GM13976 (cell line): ENCODE measurements around the gene ANKIB1.

Source experiments
- DNase-seq: peaks from one replicate; pipeline ENCODE4 v3.0.0; 2012; ENCODE audit warnings: low spot score
- CTCF ChIP-seq: IDR thresholded peaks from 2 replicates; pipeline ENCODE4 v1.5.1; 2012; ENCODE audit warnings: borderline replicate concordance, mild to moderate bottlenecking; ENCODE audit not compliant: insufficient read depth; ENCODE audit errors: extremely low read depth, missing control alignments, control extremely low read depth
- in situ Hi-C: fragments of 300-500 bp; cut with MboI; formaldehyde crosslinking; loops from one replicate; pipeline ENCODE4 v1.12.0; 2022; ENCODE audit warnings: low sequenced_read_pairs, mixed read lengths, inconsistent platforms; ENCODE audit not compliant: unreplicated experiment

Gene ANKIB1

GRCh38 chr7:92415225-92415624 is 169.5 kb downstream of the ANKIB1 start:
- DNase-seq: no peak
- no peak for TF ChIP-seq CTCF
- in situ Hi-C loops: no loop called here

GRCh38 chr7:92417913-92418312 is 172.1 kb downstream of the ANKIB1 start:
- in situ Hi-C loops: no loop called here
- no peak for DNase-seq
- no peak for TF ChIP-seq CTCF

- DNase-seq: no peak
- TF ChIP-seq CTCF: no peak
- in situ Hi-C loops: no loop called here
These were observed 176.1 kb downstream of the ANKIB1 start for GRCh38 chr7:92421676-92422435.

- no peak for DNase-seq
- in situ Hi-C loops: no loop called here
- TF ChIP-seq CTCF: no peak
These were observed 177.2 kb downstream of the ANKIB1 start for GRCh38 chr7:92422926-92423325.

GRCh38 chr7:92423710-92424131 is 177.9 kb downstream of the ANKIB1 start:
- no peak for DNase-seq
- TF ChIP-seq CTCF: no peak
- in situ Hi-C loops: no loop called here

- no peak for DNase-seq
- TF ChIP-seq CTCF: no peak
- in situ Hi-C loops: no loop called here
These were observed 179.7 kb downstream of the ANKIB1 start for GRCh38 chr7:92425311-92425947.
